Activated effector memory CD4-positive, alpha-beta T cell treated with Interleukin-2 at 50 U/mL for 16 hours (primary cell): ENCODE measurements around the gene SPATS1.
"Not testable (repeated sequence)": the region's sequence is repeated elsewhere in the genome, so short reads cannot be mapped to it uniquely, and the experiment has no call there.

ENCODE experiments used
- DNase-seq: peaks from one replicate; pipeline ENCODE4 v3.0.0-alpha.2; 2020

SPATS1 gene

DNA sequence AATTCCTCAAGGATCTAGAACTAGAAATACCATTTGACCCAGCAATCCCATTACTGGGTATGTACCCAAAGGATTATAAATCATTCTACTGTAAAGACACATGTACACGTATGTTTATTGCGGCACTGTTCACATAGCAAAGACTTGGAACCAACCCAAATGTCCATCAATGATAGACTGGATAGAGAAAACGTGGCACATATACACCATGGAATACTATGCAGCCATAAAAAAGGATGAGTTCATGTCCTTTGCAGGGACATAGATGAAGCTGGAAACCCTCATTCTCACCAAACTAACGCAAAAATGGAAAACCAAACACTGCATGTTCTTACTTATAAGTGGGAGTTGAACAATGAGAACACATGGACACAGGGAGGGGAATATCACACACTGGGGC is 4.4 kb downstream of the SPATS1 start:
- not testable (repeated sequence) for DNase-seq

DNA sequence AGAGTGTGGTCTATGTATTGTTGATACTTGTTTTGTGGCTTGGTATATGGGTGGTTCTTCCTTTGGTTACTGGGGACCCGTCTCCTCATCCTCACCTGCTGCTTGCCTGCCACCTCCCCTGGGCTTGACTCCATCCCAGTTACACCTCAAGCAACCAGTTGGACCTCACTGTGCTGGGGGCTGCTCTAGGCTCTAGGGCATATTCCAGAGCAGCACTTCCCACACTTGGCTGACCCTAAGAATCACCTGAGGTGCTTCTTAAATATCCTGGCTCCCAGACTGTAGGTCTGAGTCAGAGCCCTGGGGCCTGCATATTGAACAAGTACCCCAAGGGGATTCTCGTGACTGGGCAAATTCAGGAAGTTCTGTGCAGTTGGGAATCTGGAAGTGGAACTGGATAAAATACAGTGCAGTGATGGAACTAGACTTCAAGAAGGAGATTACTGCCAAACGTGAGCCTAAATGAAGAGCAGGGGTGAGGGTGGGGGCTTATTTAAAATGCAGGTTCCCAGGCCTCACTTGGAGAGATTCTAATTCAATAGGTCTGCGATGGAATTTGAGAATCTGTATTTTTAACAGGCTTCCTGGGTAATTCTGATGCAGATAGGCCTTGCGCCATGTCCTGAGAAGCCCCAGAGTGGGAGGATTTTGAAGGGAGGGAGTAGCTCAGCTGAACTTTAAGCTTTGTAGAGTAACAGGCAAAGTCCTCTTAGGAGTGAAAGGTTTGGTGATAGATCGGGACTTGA is 7.6 kb downstream of the SPATS1 start:
- no peak for DNase-seq

DNA sequence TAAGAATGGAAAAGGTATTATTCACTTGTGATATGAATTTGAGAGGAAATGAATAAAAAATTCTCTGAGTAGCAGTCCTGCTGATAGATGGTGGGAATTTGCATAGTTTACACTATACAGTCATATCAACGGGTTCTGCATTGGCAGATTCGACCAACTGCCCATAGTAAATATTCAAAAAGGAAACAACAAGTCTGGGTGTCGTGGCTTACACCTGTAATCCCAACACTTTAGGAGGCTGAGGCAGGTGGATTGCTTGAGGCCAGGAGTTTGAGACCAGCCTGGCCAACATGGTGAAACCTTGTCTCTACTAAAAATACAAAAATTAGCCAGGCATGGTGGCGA is 8.2 kb downstream of the SPATS1 start:
- not testable (repeated sequence) for DNase-seq

DNA sequence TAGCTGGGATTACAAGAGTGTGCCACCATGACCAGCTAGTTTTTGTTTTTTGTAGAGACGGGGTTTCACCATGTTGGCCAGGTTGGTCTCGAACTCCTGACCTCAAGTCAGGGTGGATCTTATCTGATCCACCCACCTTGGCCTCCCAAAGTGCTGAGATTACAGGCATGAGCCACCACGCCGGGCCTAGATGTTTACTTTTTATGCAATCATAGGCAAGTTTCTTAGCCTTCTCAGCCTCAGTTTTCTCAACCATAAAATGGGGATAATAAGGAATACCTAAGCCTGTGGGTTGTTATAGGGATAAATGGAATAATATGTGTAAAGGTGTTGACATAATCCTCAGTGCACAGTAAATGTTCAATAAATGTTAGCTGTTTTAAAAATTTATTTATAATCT is 9.8 kb downstream of the SPATS1 start:
- no peak for DNase-seq

DNA sequence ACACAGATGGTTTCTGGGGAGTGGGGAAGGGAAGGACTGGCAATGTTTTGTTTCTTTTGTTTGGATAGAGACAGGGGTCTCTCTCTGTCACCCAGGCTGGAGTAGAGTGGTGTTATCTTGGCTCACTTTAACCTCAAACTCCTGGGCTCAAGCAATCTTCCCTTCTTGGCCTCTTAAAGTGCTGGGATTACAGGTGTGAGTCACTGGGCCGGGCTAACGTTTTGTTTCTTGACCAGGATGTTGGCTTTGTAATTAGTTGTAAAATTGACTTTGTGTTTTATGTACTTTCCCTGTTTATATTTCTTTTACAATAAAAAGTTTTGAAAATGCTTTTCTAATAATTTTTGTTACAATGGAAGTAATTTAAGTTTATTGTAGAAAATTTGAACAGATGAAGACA is 10.9 kb downstream of the SPATS1 start:
- no peak for DNase-seq

DNA sequence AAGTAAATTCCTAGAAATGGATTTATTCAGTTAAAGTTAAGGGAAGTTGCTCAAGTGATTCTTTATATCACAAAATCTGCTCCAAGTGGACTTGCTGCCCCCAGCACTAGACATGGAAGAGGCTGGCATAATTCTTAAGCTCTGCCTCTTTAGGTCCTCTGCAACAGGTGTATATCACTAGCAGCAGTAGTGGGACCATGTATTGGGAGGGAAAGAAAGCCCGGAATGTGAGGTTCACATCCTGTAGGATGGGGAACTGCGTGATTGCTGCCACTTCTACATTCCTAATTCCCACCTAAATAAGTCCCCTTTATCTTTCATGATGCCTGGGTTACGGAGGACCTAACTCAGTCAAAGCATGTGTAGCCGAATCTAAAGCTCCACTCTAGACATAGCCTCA is 13.2 kb downstream of the SPATS1 start:
- no peak for DNase-seq

DNA sequence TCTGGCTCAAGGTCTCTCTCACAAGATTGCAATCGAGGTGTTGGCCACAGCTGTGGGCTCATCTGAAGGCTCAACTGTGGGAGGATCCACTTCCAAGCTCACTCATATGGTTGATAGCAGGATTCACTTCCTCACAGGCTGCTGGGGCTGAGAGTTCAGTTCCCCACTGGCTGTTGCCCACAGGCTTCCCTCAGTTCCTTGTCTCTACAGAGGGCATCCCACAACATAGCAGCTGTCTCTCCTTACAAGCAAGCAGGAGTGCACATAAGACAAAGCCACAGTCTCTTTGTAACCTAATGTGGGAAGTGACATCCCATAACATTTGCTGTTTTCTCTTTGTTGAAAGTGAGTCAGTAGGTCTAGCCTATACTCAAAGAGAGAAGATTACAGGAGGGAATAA is 14.0 kb downstream of the SPATS1 start:
- DNase-seq, result no peak

DNA sequence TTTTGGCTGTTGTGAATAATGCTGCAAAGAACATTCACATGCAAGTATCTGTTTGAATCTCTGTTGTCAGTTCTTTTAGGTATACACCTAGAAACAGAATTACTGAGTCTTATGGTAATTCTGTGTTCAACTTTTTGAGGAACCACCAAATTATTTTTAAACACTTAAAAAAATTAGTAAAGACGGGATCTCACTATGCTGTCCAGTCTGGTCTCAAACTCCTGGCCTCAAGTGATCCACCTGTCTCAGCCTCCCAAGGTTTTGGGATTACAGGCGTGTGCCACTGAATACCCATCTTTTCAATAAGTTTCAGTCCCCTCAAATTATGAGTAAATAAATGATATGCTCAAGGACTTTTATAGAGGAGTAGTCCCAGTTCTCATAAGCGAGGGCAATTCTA is 17.5 kb downstream of the SPATS1 start:
- no peak for DNase-seq

DNA sequence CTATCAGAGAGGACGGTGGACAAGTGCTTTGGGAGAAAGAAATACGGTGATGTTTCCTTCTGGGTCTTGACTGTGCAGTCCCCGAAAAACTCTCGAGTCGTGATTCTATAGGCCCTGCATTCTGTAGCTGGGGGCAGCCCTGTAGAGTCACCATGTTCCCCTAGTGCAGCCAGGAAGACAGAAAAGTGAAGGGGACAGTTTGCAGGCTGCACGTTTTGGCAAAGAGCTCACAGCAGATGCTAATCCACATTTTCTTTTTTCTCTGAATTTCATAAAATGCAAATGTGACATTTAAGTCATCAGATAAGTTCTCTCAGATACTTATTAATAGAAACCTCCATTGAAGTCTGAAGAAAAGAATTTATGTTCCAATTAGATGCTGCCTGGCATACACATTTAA is 19.5 kb downstream of the SPATS1 start:
- no peak for DNase-seq

DNA sequence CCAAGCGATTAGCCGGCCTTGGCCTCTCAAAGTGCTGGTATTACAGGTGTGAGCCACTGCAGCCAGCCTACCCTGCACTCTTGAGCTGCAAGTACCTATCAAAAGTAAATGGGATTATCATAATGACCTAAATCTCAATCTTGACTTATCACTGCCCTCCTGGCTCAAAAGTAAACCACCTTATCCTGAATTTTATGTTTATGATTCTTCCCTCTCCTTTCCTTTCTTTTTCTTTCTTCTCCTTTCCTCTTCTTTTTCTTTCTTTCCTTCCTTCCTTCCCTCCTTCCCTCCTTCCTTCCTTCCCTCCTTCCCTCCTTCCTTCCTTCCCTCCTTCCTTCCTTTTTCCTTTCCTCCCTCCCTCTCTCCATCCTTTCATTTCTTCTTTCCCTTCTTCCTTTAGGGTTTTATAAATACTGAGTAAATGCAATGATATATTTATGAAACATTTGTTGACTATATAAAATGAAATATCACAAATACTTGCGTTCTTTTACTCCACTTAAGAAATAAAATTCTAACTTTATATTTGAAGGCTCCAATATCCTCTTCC is 21.0 kb downstream of the SPATS1 start:
- no peak for DNase-seq

DNA sequence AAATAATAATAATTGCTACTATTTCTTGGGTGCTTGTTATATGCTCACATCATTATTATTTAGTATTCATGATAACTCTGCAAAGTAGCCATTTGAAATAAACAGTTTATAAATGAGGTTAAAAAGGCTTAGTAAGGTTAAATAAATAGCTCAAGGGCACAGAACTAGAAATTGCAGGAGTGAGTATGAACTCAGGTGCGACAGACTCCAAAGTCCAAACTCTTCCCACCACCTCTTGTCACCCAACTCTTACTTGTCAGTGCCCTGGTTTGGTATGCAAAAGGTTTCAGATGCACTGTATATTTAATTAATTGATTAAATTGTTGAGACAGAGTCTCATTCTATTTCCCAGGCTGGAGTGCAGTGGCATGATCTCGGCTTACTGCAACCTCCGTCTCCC is 24.3 kb downstream of the SPATS1 start:
- DNase-seq, result no peak

DNA sequence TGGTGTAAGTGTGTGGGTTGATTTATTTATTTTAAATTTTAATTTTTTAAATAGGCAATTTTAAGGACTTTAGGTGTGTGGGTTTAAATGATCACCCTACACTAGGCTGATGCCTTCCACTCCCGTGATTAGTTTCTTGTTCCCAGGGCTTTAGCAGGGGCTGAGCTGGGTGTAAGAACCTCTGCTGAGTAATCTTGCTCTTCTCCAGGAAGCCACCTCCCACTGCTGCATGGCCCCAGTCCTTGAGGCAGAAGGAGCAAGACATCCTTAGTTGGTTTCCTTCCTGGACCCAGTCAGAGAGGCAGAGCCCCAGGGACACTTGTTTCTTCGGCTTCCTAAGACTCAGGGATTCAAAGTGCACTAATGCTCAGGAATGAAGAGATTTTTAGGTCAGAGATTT is 25.2 kb downstream of the SPATS1 start:
- no peak for DNase-seq

DNA sequence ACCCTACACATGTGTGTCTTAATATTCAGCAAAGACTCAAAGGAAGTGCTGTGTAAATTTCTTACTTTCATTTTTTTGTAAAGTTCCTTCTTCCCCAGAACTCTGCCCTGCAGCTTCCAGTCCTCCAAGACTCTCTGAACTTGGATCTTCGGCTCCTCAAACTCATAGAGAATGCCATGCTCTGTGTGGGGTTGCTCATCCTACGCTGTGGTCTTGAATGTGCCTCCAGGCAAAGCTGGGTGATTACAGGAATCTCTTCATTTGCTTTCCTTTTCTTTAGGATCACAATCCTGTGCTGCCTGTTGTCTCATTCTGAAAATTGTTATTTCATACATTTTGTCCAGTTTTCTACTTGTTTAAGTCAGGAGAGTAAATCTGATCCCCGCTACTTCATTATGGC is 30.6 kb downstream of the SPATS1 start:
- no peak for DNase-seq

DNA sequence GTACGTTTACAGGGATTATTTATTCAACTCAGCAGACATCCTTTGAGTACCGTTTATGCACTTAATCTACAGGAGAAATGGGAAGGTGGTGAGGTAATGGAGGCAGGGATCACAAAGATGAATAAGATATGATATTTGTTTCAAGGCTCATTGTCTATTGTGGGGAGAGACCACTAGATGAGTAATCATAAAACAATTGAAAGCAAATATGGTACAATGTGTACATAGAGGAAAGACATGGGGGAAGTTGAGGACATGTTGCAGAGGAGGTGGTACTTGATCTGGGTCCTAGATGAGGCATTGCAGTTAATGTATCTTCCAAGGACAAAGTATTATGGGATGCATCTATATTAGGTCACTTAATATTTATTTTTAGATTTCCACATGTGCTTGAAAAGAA is 31.3 kb downstream of the SPATS1 start:
- no peak for DNase-seq

DNA sequence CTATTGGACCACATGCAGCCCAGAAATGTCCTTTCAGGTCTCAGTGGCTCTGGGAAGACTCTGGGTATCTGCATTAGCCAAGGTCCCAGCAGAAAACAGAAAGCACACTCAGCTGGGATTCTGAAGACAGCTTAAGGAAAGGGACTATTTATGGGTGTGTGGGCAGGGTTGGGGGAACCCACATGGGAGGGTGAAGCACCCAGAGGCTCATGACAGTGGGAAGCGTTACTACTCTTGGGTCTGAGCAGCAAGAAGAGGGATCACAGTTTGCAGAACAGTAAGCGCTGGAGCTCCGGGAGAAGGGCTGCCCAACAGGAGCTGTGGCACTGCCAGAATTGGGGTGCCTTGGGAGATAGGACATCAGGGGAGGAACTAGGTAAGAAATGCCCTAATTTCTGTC is 32.6 kb downstream of the SPATS1 start:
- no peak for DNase-seq

DNA sequence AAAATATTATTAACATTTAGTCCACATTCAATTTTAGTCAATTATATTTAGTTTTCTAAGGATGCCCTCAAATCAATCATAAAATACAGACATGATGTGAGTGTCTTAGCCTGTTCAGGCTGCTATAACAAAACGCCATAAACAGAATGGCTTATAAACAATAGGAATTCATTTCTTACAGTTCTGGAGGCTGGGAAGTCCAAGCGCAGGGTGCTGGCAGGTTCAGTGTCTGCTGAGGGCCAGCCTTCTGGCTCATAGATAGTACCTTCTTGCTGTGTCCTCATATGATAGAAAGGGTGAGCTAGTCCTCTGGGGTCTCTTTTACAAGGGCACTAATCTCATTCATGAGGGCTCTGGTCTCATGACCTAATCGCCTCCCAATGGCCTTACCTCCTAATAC is 35.0 kb downstream of the SPATS1 start:
- DNase-seq, result no peak

DNA sequence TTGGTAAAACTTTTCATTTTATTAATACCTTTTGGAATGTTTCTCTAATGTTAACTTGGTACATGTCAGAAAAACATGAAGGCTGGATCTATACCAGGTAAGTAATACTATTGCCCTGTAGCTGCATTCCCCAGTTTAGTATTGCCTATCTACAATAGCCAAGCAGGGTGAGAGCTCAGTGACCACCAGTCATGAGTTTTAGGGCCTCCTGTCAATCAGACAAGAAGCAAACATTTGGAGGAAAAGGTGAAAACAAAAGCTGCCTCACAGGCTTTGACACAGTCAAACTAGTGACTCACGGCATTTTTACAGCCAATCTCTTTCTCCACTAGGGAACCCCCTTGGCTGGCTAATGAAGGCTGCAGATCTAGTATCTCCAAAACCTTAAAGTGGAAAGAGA is 35.5 kb downstream of the SPATS1 start:
- DNase-seq, result no peak

DNA sequence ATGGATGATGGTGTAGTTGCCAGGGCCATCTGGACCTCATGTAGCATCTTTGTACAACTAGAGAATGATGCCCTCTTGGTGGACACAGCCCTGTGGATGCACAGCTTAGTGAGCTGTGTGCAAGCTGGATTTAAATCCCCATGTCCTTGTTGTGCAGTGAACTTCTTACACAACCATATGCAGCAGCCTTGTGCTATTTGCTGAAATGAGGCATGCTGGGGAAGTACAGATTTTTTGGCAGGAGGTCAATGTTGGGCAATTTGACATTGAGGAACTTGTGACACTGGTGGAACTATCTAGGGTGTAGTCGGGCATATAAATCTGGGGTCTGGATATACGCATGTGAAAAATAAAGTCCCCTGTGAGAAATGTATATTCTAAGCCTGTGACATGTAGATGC is 39.3 kb downstream of the SPATS1 start:
- DNase-seq, result no peak

DNA sequence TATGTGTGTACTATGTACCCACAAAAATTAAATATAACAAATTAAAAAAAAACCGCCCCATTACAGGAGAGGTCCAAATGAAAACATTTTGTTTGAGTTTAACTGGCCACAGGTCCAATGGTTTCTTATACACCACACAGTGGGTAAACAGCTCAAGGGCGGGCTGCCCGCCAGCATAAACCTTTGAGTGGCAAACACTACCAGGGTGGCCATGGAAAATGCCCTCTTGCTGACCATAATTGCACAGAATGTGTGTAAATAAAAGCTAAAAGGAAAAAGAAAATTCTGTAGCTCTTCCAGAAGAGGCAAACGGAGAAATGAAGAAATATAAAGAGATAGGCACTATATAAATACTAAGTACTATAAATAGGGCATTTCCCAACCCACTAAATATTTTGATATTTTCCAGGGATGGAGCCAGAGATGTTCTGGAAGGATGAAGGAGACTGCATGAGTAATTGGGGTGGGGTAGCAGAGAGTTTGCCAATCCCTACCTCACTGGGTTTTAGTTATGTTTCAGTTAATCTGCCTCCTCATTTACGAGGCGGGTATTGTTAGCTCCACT is 44.0 kb downstream of the SPATS1 start:
- DNase-seq, result no peak

DNA sequence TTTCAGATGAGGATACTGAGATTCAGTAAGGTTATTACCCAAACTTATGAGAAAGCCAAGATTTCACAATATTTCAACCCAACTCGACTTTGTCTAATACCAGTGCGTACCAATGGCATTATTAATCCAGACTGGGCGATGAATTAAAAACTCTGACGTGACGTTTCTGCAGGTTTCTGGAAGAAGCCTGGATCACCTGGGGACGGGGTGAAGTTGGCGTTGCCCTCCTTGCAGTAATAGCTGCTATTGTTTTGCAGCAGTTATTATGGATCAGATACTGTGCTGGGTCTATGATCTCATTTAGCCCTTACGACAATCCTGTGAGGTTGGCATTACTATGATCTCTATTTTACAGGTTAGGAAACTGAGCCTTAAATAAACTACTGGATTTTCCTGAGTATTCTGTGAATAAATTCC is 44.5 kb downstream of the SPATS1 start:
- DNase-seq, result no peak

DNA sequence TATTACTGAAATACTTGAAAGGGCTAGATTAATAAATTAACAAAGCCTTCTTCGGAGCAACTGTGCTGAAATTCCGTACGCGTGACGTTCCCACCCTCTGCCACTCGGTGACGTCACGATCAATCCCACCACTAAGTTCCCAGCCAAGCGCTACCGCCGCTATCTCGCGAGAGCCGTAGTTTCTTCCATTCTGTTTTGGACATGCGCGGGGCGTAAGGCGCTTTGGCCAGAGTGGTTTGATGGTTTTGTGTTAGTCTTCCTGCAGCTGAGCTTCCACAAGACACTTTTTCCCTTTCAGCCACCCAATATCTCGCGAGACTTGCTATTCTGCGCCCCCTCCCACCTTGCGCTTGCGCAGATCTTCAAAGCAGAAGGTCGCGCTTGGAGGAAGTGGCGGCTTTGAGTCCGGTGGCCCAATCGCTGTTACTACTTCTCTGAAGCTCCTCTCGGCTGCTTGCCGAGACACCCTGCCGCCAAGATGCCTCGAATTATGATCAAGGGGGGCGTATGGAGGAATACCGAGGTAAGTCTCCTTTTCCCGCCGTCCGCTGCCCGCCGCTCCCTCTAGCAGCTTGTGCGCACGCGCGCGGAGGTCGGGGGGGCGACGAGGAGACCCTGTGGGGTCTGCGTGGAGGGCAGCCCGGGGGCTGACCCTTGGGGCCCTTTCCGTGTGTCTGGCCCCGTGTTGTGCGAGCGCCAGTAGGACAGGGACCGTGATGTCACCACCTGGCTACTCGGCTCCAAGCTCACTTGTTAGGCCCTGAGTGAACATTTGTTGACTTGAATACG is 45.1 kb downstream of the SPATS1 start, which contains the start of gene CDC5L:
Gene CDC5L (plus strand): TSS at position 361 of the 789 bp plus-strand sequence. CDS start 118 bp downstream, at position 479.
- DNase-seq, result peak; percentile 85

DNA sequence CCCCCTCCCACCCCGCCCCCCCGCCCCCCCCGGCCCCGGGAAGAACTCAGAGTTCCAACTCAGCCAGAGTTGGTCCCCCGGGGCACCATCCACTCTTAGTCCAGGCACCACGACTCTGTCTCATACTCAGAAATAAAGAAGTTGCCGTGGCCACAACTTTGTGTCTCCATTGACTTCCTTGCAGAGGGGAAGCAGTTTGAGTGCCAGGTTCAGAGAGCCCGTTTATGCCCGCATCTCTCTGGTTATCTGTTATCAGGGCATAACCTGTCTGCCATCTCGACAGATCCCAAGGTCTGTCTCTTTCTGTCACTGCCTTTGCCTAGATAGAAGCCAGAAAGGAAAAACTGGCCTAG is 45.7 kb downstream of the SPATS1 start:
- DNase-seq, result no peak

DNA sequence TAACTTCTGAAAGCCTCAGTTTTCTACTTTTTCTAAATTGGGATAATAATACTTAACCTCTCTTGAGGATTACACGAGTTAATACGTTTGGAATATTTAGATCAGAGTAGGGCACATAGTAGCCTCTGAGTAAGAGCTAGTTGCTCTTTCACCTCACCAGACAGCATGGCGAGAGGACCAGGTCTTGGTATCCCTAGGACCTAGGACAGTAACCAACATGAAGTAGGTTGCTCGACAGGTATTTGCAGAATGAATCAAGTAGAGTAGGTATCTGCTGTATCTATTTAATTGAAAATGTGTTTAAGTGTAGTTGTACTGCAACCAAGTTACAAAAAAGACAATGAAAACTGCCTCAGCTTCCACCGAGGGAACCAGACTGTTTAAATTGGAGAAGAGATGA is 46.4 kb downstream of the SPATS1 start:
- DNase-seq, result no peak

DNA sequence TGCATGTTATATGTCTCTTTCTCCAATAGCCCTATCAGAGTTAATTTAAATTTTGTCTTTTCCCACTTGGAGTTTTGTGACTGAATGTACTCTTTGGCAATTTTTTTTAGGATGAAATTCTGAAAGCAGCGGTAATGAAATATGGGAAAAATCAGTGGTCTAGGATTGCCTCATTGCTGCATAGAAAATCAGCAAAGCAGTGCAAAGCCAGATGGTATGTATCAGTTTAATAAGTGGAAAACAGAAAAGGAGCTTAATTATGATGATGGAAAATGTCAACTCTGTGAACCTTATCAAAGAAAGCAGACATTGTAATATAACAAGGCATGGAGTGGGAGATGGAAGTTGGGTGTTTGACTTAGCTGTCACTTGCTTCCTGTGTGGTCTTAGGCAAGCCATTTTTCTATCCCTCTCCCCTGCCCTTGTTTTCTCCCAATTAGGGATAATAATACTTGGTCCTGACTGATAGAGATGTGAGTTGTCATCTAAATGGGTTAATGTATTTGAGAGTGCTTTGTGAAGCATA is 47.8 kb downstream of the SPATS1 start:
- DNase-seq, result no peak
